Measurements from ENCODE around the gene SMAD6. TPM values are rescaled to one million over a fixed set of nuclear protein-coding genes. Genes with fewer than 3 reads are reported as not detected.

Gene SMAD6
- total RNA-seq, 1 experiment from 2014 or later: 19.9 TPM

GRCh38 chr15:66704803-66705153 is 2.7 kb downstream of the SMAD6 start:
- no peak overlapping the region for H3K27ac ChIP-seq (ENCODE audit: low read length)
- H3K4me2 ChIP-seq (ENCODE audit: low read length): peak overlapping the region; percentile 89

GRCh38 chr15:66705277-66706146 is 3.5 kb downstream of the SMAD6 start:
- peaks cover 13% of the 10 kb centered on the region; the same call in 1 of the 2 replicates for H4K20me1 ChIP-seq (ENCODE audit: low read length)
- H3K79me2 ChIP-seq (ENCODE audit: low read length): peaks cover 55% of the 10 kb centered on the region
- no peaks in the 10 kb centered on the region for H3K27me3 ChIP-seq (ENCODE audit: low read length)
- DNase-seq: no peak
- H3K4me3 ChIP-seq (ENCODE audit: low read length): peak overlapping the region; percentile 81
- H3K9me3 ChIP-seq (ENCODE audit: low read length): no peaks in the 10 kb centered on the region
- H3K36me3 ChIP-seq (ENCODE audit: low read depth, low read length): no peaks in the 10 kb centered on the region
- H3K4me1 ChIP-seq (ENCODE audit: insufficient read depth, low read length): peaks cover 16% of the 10 kb centered on the region
- H3F3A ChIP-seq (ENCODE audit: low read length, unreplicated experiment): no peaks in the 10 kb centered on the region
- no TSS peak for BruUV-seq (replicated peaks)
- no peak overlapping the region for H3K9ac ChIP-seq (ENCODE audit: low read length)
- H2AFZ ChIP-seq (ENCODE audit: low read length): no peak overlapping the region
- H3K9me2 ChIP-seq (replicated peaks; ENCODE audit: low read length): no peaks in the 10 kb centered on the region
- no peak overlapping the region for H3K27ac ChIP-seq (ENCODE audit: low read length)
- ChIA-PET CTCF (no interaction called here), POLR2A (ENCODE audit: unreplicated experiment) (interaction anchor here (0.7 kb wide), 1 partner anchor 1870 kb away, joined by 3 read pairs; no protein-coding TSS in a partner anchor)
- H3K4me2 ChIP-seq (ENCODE audit: low read length): peak overlapping the region; percentile 89
- ATAC-seq: no peak
- TF ChIP-seq CTCF (conservative IDR thresholded peaks at IDR 0.05; ENCODE audit: low read depth, low read length): no peak
- no peak for TF ChIP-seq EZH2phosphoT487 (IDR thresholded peaks at IDR 0.05; ENCODE audit: borderline replicate concordance, low read length)
- no peak for TF ChIP-seq EZH2 (IDR thresholded peaks at IDR 0.05; ENCODE audit: low read length, unreplicated experiment)
- intact Hi-C loops (cut with micrococcal nuclease): loop anchor here (2.0 kb wide), 1 partner anchor 39 kb away; no protein-coding TSS in a partner anchor

More at GRCh38 chr15:66704803-66705153, 2.7 kb downstream of the SMAD6 start:
- no peaks in the 10 kb centered on the region for H3K27me3 ChIP-seq (ENCODE audit: low read length)
- ATAC-seq (no peak), DNase-seq (peak; percentile 39)
- TF ChIP-seq EZH2phosphoT487 (IDR thresholded peaks at IDR 0.05; ENCODE audit: borderline replicate concordance, low read length): no peak
- TF ChIP-seq CTCF (conservative IDR thresholded peaks at IDR 0.05; ENCODE audit: low read depth, low read length): no peak
- no peak for TF ChIP-seq EZH2 (IDR thresholded peaks at IDR 0.05; ENCODE audit: low read length, unreplicated experiment)
- no peaks in the 10 kb centered on the region for H3F3A ChIP-seq (ENCODE audit: low read length, unreplicated experiment)
- no peaks in the 10 kb centered on the region for H3K36me3 ChIP-seq (ENCODE audit: low read depth, low read length)
- BruUV-seq (replicated peaks): no TSS peak
- intact Hi-C loops (cut with micrococcal nuclease): loop anchor here (2.0 to 5.0 kb wide), 2 partner anchors 40 to 148 kb away; no protein-coding TSS in a partner anchor
- peaks cover 55% of the 10 kb centered on the region for H3K79me2 ChIP-seq (ENCODE audit: low read length)
- peaks cover 21% of the 10 kb centered on the region for H3K4me1 ChIP-seq (ENCODE audit: insufficient read depth, low read length)
- H3K9me3 ChIP-seq (ENCODE audit: low read length): no peaks in the 10 kb centered on the region
- H3K9ac ChIP-seq (ENCODE audit: low read length): no peak overlapping the region
- H2AFZ ChIP-seq (ENCODE audit: low read length): no peak overlapping the region
- POLR2A ChIA-PET (ENCODE audit: unreplicated experiment): no interaction called here
- peak overlapping the region; percentile 81 for H3K4me3 ChIP-seq (ENCODE audit: low read length)
- H4K20me1 ChIP-seq (ENCODE audit: low read length): peaks cover 13% of the 10 kb centered on the region; the same call in 1 of the 2 replicates
- H3K9me2 ChIP-seq (replicated peaks; ENCODE audit: low read length): no peaks in the 10 kb centered on the region
- CTCF ChIA-PET: no interaction called here
